ENCODE measurements around the gene HNRNPDL.

Gene HNRNPDL

GRCh38 chr4:82381661-82382296, 48.5 kb downstream of the HNRNPDL start:
- DNase-seq: no peak

GRCh38 chr4:82381235-82381634, 49.0 kb downstream of the HNRNPDL start:
- no peak for DNase-seq

GRCh38 chr4:82380831-82381230, 49.4 kb downstream of the HNRNPDL start:
- no peak for DNase-seq

- DNase-seq: no peak
Measured at GRCh38 chr4:82380344-82380743, 49.9 kb downstream of the HNRNPDL start.

- no peak for DNase-seq
Measured at GRCh38 chr4:82376109-82376508, 54.2 kb downstream of the HNRNPDL start.

- peak; percentile 100 for DNase-seq
Measured at GRCh38 chr4:82373816-82374625, 56.2 kb downstream of the HNRNPDL start, which contains the start of gene HNRNPD. HNRNPD (minus strand) TSS chr4:82373991; CDS start chr4:82373678, 313 bp downstream.

GRCh38 chr4:82373486-82373815, 56.8 kb downstream of the HNRNPDL start:
- no peak for DNase-seq
